HepG2 (cell line): ENCODE data around the gene GCN1. TPM values are rescaled to one million over a fixed set of nuclear protein-coding genes. Genes with fewer than 3 reads are reported as not detected.

ENCODE experiments used
- ATAC-seq: fragments of 200-7000 bp; cut with Tn5 transposase; 3 replicates; pipeline ENCODE4 v1.9.1; 2020; ENCODE audit warnings: mild to moderate bottlenecking, moderate library complexity
- BruUV-seq: library from RNA; stranded (reverse); fragments of 400-500 nt; replicated peaks from 2 replicates; lab custom pipeline; 2021; lab: Mats Ljungman, UMichigan
- CTCF ChIA-PET: fragments of 300-600 bp; formaldehyde crosslinking; extraction: SDS; loops from one replicate; lab custom pipeline; 2021; ENCODE audit warnings: low total read pairs, inconsistent platforms, low intra/inter-chr PET ratio; lab: Yijun Ruan, JAX
- POLR2A ChIA-PET: fragments of 350-600 bp; sonication (Branson Sonifier 250); formaldehyde crosslinking; loops from one replicate; lab custom pipeline; 2020; ENCODE audit warnings: antibody characterized with exemption, inconsistent platforms; lab: Yijun Ruan, JAX
- DNase-seq: peaks from one replicate; pipeline ENCODE4 v3.0.0-alpha.2; 2015; ENCODE audit warnings: low spot score
- FAIRE-seq: peaks from 3 replicates; lab custom pipeline; 2011; peaks lifted over from hg19 to GRCh38; lab: Jason Lieb, UNC
- H2AFZ ChIP-seq: one replicate; pipeline ENCODE4 v1.6.1; 2011; ENCODE audit warnings: low read length, inconsistent platforms
- H3K27ac ChIP-seq: fragments of 300-600 bp; 3 replicates; pipeline ENCODE4 v1.8.0; 2011; ENCODE audit warnings: mixed run types, mild to moderate bottlenecking, mixed read lengths, low read length, inconsistent platforms; ENCODE audit not compliant: insufficient read depth; ENCODE audit errors: extremely low read length
- H3K27me3 ChIP-seq, 2 experiments: fragments of 200-600 bp in 1 of 2; 2 replicates in 1 of 2; 3 replicates in 1 of 2; pipeline versions ENCODE4 v1.6.0 to v1.8.0; 2011; ENCODE audit warnings: low read length in 2 of 2, mild to moderate bottlenecking in 2 of 2, moderate library complexity in 2 of 2, inconsistent platforms in 1 of 2; ENCODE audit not compliant: insufficient read depth in 2 of 2, control insufficient read depth in 1 of 2
- H3K36me3 ChIP-seq, 2 experiments: fragments of 200-600 bp in 1 of 2; replicated peaks in 1 of 2; 2 replicates in 1 of 2; 3 replicates in 1 of 2; pipeline versions ENCODE4 v1.5.1 to v1.8.0; 2011; ENCODE audit warnings: low read length in 2 of 2, inconsistent platforms in 1 of 2; ENCODE audit not compliant: insufficient read depth in 2 of 2, control insufficient read depth in 1 of 2
- H3K4me1 ChIP-seq: 2 replicates; pipeline ENCODE4 v1.5.1; 2012; ENCODE audit warnings: low read length, inconsistent platforms; ENCODE audit not compliant: insufficient read depth
- H3K4me2 ChIP-seq: 2 replicates; pipeline ENCODE4 v1.6.0; 2011; ENCODE audit warnings: low read depth, low read length, inconsistent platforms
- H3K4me3 ChIP-seq, 3 experiments: fragments of 200-600 bp in 1 of 3; sonication (generic), shearing (Covaris generic) in 1 of 3; replicated peaks in 1 of 3; 2 replicates each; pipeline ENCODE4 v1.5.1; 2011 to 2016; ENCODE audit warnings: low read length in 3 of 3, inconsistent platforms in 2 of 3, low read depth in 2 of 3, mild to moderate bottlenecking in 2 of 3, control low read depth in 1 of 3, mixed read lengths in 1 of 3; ENCODE audit not compliant: insufficient read depth in 1 of 3
- H3K79me2 ChIP-seq: one replicate; pipeline ENCODE4 v1.6.1; 2011; ENCODE audit warnings: low read length, inconsistent platforms; ENCODE audit not compliant: insufficient read depth
- H3K9ac ChIP-seq: 2 replicates; pipeline ENCODE4 v1.6.0; 2011; ENCODE audit warnings: mild to moderate bottlenecking, low read depth, low read length, inconsistent platforms; ENCODE audit not compliant: insufficient read depth
- H3K9me3 ChIP-seq: 2 replicates; pipeline ENCODE4 v1.5.1; 2012; ENCODE audit warnings: mild to moderate bottlenecking, low read length
- H4K20me1 ChIP-seq: 2 replicates; pipeline ENCODE4 v1.6.0; 2011; ENCODE audit warnings: inconsistent platforms, mild to moderate bottlenecking, low read length, moderate library complexity; ENCODE audit not compliant: insufficient read depth
- ARID3A ChIP-seq: IDR thresholded peaks from 2 replicates; pipeline ENCODE4 v1.6.1; 2012; ENCODE audit warnings: low read depth, low read length, improper control_type of control experiment
- HMG20A ChIP-seq: IDR thresholded peaks from 2 replicates; pipeline ENCODE4 v1.6.1; 2016; ENCODE audit warnings: borderline replicate concordance
- ISX ChIP-seq: sonication (generic); formaldehyde crosslinking; conservative IDR thresholded peaks from 2 replicates; pipeline ENCODE4 v1.5.0; 2020; ENCODE audit warnings: missing genetic modification reagents
- MIXL1 ChIP-seq: IDR thresholded peaks from 2 replicates; pipeline ENCODE4 v1.6.1; 2016
- TBP ChIP-seq: sonication (generic); formaldehyde crosslinking; IDR thresholded peaks from 2 replicates; pipeline ENCODE4 v1.5.0; 2020; ENCODE audit warnings: missing genetic modification reagents
- ZNF275 ChIP-seq: sonication (generic); formaldehyde crosslinking; IDR thresholded peaks from 2 replicates; pipeline ENCODE4 v1.8.0; 2022; ENCODE audit warnings: missing genetic modification reagents, mild to moderate bottlenecking, inconsistent platforms, borderline replicate concordance
- ZNF33B ChIP-seq: sonication (generic); formaldehyde crosslinking; IDR thresholded peaks from 2 replicates; pipeline ENCODE4 v1.5.1; 2020; ENCODE audit warnings: mild to moderate bottlenecking, missing genetic modification reagents
- ZNF503 ChIP-seq: sonication (generic); formaldehyde crosslinking; IDR thresholded peaks from 2 replicates; pipeline ENCODE4 v1.4.0; 2020; ENCODE audit warnings: missing genetic modification reagents
- ZNF557 ChIP-seq: sonication (generic); formaldehyde crosslinking; IDR thresholded peaks from 2 replicates; pipeline ENCODE4 v1.4.0; 2020; ENCODE audit warnings: missing genetic modification reagents
- ZNF563 ChIP-seq: sonication (generic); formaldehyde crosslinking; IDR thresholded peaks from 2 replicates; pipeline ENCODE4 v1.8.0; 2022; ENCODE audit warnings: mild to moderate bottlenecking, moderate library complexity, missing genetic modification reagents
- ZNF704 ChIP-seq: sonication (generic); formaldehyde crosslinking; IDR thresholded peaks from 2 replicates; pipeline ENCODE4 v1.8.1; 2023; ENCODE audit warnings: mild to moderate bottlenecking, inconsistent platforms, moderate library complexity, missing genetic modification reagents, borderline replicate concordance
- ZSCAN12 ChIP-seq: sonication (generic); formaldehyde crosslinking; IDR thresholded peaks from 2 replicates; pipeline ENCODE4 v1.9.0; 2021; ENCODE audit warnings: mild to moderate bottlenecking, missing genetic modification reagents
- WGBS: methylation state at CpG from one replicate; pipeline ENCODE4 v1.1.6; 2017; ENCODE audit warnings: low lambda C conversion rate; 5-methylcytosine and 5-hydroxymethylcytosine counted together
- in situ Hi-C: cut with HindIII; loops from 2 replicates; pipeline ENCODE4 v1.10.0; 2017; ENCODE audit warnings: low pct_unique_long_range_greater_than_20kb; ENCODE audit not compliant: extremely low pct_ligation_motif_present
- intact Hi-C: fragments of 100-400 bp; cut with micrococcal nuclease; formaldehyde crosslinking; loops from one replicate; pipeline ENCODE4 v1.10.0; 2022; ENCODE audit not compliant: unreplicated experiment
- polyA plus RNA-seq, 8 experiments: library from polyadenylated mRNA; depleted of rRNA in 3 of 8; stranded (reverse) in 7 of 8; unstranded in 1 of 8; fragments of >200 nt; fragmentation: Illumina TruSeq in 4 of 8; extraction: Trizol in 4 of 8; gene quantifications; 2 replicates each; pipeline versions ENCODE4 v1.2.1 to v1.2.3, GENCODE V29; 2011 to 2016; ENCODE audit warnings: low read depth in 4 of 8, missing spikeins in 1 of 8, mixed read lengths in 1 of 8; ENCODE audit not compliant: insufficient read depth in 1 of 8
- total RNA-seq, 5 experiments: library from RNA; depleted of rRNA; stranded (reverse); fragments of >200 nt; fragmentation: Illumina TruSeq; extraction: Trizol; gene quantifications; 2 replicates each; pipeline ENCODE4 v1.2.3, GENCODE V29; 2016; ENCODE audit warnings: low read depth in 1 of 5
- TF ChIP-seq, protein P1 (sequence below): sonication (generic); formaldehyde crosslinking; IDR thresholded peaks from 2 replicates; pipeline ENCODE4 v1.4.0; 2020; ENCODE audit warnings: missing genetic modification reagents

Gene GCN1
- total and polyA plus RNA-seq, 2 of the 13 experiments (the other 11 are each of a cell fraction or from before 2014, with no cell fraction given) = 58.2 to 83.0 TPM

- Histone ChIP-seq H3K9me3 (no peaks in the 10 kb centered on the region), H2AFZ (no peak overlapping the region), H3K27me3 (no peaks in the 10 kb centered on the region; a peak in 1 of 5 replicates), H3K36me3 (peaks cover 12 to 55% of the 10 kb centered on the region in 2 experiments), H3K4me2 (peak overlapping the region; percentile 96), H3K4me1 (peaks cover 64% of the 10 kb centered on the region), H3K79me2 (peaks cover 66% of the 10 kb centered on the region), H4K20me1 (peaks cover 30% of the 10 kb centered on the region), H3K9ac (peak overlapping the region; percentile 93), H3K4me3 (peak overlapping the region; percentile 80 to 88 (median 82)), H3K27ac (peak overlapping the region; percentile 94)
- BruUV-seq = TSS peak; percentile 2
- 11% methylated on average over 4 of the region's 18 CpGs for WGBS
- in situ Hi-C loops = no loop called here
- ATAC-seq (no peak; the same call in 1 of the 3 replicates), DNase-seq (no peak), FAIRE-seq (no peak)
- intact Hi-C loops = no loop called here
- ChIA-PET CTCF (no interaction called here), POLR2A (interaction anchor here (1.0 to 1.5 kb wide), 2 partner anchors 11 to 17 kb away, joined by 3 read pairs; no protein-coding TSS in a partner anchor)
- TF ChIP-seq ZSCAN12 (CRISPR knock-in tag) (0 out of 2 replicates have a peak, but pooled peaks have one; percentile 68), ZNF275 (CRISPR knock-in tag) (0 out of 2 replicates have a peak, but pooled peaks have one; percentile 20), ZNF704 (0 out of 2 replicates have a peak, but pooled peaks have one; percentile 82), ARID3A (no peak), ZNF563 (no peak), ZNF557 (0 out of 2 replicates have a peak, but pooled peaks have one; percentile 25), HMG20A (CRISPR knock-in tag) (no peak), MIXL1 (CRISPR knock-in tag) (no peak), ZNF503 (no peak), ISX (no peak), TBP (CRISPR knock-in tag) (0 out of 2 replicates have a peak, but pooled peaks have one; percentile 52), ZNF33B (CRISPR knock-in tag) (no peak)
- TF ChIP-seq, protein P1, sequence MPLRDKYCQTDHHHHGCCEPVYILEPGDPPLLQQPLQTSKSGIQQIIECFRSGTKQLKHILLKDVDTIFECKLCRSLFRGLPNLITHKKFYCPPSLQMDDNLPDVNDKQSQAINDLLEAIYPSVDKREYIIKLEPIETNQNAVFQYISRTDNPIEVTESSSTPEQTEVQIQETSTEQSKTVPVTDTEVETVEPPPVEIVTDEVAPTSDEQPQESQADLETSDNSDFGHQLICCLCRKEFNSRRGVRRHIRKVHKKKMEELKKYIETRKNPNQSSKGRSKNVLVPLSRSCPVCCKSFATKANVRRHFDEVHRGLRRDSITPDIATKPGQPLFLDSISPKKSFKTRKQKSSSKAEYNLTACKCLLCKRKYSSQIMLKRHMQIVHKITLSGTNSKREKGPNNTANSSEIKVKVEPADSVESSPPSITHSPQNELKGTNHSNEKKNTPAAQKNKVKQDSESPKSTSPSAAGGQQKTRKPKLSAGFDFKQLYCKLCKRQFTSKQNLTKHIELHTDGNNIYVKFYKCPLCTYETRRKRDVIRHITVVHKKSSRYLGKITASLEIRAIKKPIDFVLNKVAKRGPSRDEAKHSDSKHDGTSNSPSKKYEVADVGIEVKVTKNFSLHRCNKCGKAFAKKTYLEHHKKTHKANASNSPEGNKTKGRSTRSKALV (CRISPR knock-in tag) = 0 out of 2 replicates have a peak, but pooled peaks have one; percentile 11
- TF ChIP-seq, all 625 proteins: peak for 6
These were observed 335 bp downstream of the GCN1 start for GRCh38 chr12:120194226-120194533.
